GM12874 (cell line): ENCODE measurements around the gene SELENOP.

Experiments
- CTCF ChIP-seq: IDR thresholded peaks from 2 replicates; pipeline ENCODE4 v1.5.1; 2011; ENCODE audit warnings: low read depth, mild to moderate bottlenecking, control low read depth, low read length, moderate library complexity; ENCODE audit not compliant: insufficient read depth

SELENOP gene

GRCh38 chr5:42811591-42812446, at the start of gene SELENOP:
Gene SELENOP (minus strand): TSS chr5:42811892. CDS start chr5:42808353, 3,539 bp downstream.
- no peak for TF ChIP-seq CTCF

GRCh38 chr5:42858687-42859086, 47.0 kb upstream of the SELENOP start:
- no peak for TF ChIP-seq CTCF

- TF ChIP-seq CTCF, result no peak
Observed at GRCh38 chr5:42858031-42858643, 46.4 kb upstream of the SELENOP start.

- no peak for TF ChIP-seq CTCF
Observed at GRCh38 chr5:42855811-42856210, 44.1 kb upstream of the SELENOP start.

- TF ChIP-seq CTCF, result no peak
Observed at GRCh38 chr5:42855386-42855785, 43.7 kb upstream of the SELENOP start.

GRCh38 chr5:42854795-42855194, 43.1 kb upstream of the SELENOP start:
- TF ChIP-seq CTCF, result no peak

- TF ChIP-seq CTCF, result no peak
Observed at GRCh38 chr5:42852826-42853225, 41.1 kb upstream of the SELENOP start.
